ENCODE measurements around the gene TNRC6C. TPM values are rescaled to one million over a fixed set of nuclear protein-coding genes. Genes with fewer than 3 reads are reported as not detected.

TNRC6C gene
- total RNA-seq, 1 experiment from 2014 or later, result 2.7 TPM

DNA sequence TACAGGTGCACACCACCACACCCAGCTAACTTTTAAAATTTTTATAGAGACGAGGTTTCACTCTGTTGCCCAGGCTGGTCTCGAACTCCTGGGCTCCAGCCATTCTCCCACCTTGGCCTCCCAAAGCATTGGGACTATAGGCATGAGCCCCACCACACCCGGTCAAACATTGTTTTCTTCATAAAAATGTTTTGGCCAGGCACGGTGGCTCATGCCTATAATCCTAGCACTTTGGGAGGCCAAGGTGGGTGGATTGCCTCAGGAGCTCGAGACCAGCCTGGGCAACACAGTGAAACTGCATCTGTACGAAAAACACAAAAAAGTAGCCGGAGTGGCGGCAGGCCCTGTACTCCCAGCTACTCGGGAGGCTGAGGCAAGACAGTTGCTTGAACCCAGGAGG lies 157.9 kb downstream of the TNRC6C start:
- DNase-seq (ENCODE audit: low spot score), result no peak
- in situ Hi-C loops (cut with HindIII; ENCODE audit: low sequenced_read_pairs), result no loop called here

DNA sequence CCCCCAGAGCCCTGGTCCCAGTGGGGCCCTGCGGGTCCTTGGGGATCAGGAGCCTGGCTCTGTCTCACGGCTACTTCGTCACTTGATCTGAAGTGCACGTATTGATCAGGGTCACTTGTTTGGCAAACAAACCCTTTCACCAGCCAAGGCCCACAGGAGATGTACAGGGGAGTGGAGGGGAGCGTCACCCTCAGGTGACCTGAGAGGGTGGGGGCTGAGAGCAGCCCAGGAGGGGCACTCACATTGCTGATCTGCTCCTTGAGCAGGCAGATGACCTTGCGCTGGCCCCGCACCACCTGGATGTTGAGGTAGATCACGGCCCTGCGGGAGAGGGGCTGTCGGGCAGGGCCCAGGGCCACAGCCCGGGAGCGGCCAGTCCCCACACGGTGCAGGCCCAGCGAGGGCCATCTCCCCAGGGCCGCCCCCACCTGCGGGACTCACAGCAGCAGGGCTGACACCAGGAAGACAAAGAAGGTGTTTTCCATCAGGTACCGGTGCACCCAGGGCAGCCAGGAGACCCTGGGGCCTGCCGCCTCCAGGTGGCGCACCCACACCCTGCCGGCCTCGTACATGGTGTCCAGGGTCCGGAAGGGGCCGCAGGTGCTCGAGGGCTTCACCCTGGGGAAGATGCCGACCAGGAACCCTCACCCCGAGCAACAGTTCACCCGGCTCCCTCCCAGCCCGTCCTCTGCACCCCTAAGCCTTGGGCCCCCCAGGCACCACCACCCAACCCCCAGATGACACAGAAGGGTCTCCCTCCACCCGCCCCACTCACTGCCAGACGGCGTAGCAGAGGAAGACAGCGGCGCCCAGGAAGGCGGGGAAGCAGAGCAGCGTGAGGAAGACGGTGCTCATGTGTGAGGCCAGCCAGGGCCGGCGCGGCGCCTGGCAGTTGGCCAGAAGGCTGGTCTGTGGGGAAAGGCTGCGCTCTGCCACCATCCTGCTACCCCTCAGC lies 158.8 kb downstream of the TNRC6C start:
- no peak for DNase-seq (ENCODE audit: low spot score)
- in situ Hi-C loops (cut with HindIII; ENCODE audit: low sequenced_read_pairs), result no loop called here

DNA sequence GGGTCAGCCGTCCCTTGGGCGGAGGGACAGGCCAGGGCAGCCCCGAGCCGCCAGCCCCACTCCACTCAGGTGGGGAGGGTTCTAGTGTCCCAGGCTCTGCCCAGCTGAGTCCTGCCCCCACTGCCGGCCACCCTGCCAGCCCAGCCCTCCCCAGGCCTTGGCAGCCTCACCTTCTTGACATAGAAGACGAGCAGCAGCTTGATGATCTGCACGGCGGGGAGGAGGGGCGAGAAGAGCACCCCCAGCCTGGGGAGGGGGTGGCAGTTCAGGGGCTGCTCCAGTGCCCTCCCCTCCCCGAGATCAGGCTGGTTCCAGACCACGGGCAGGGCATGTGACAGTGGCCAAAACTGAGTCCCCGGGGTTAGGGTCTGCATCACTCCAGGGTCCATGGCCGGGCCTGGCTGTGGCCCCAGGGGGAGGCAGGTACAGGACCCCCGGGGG lies 160.3 kb downstream of the TNRC6C start:
- DNase-seq (ENCODE audit: low spot score), result no peak
- in situ Hi-C loops (cut with HindIII; ENCODE audit: low sequenced_read_pairs), result no loop called here

DNA sequence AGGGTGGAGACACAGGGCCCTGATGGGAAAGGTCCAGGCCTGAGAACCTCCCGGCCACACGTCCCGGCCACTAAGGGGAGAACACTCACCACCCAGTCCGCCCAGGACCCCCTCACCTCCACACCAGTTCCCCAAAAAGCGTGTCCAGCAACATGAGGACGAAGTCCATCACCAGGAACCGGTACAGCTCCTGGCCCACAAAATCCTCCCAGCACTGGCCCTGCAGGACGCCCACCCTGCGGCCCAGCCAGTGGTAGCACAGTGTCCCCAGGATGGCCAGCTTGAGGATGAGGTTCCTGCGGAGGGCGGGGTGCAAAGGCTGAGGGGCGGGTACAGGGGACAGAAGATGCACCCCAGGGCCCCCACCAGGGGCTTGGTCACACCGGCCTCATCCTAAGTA lies 162.0 kb downstream of the TNRC6C start:
- DNase-seq (ENCODE audit: low spot score), result no peak
- in situ Hi-C loops (cut with HindIII; ENCODE audit: low sequenced_read_pairs), result no loop called here

DNA sequence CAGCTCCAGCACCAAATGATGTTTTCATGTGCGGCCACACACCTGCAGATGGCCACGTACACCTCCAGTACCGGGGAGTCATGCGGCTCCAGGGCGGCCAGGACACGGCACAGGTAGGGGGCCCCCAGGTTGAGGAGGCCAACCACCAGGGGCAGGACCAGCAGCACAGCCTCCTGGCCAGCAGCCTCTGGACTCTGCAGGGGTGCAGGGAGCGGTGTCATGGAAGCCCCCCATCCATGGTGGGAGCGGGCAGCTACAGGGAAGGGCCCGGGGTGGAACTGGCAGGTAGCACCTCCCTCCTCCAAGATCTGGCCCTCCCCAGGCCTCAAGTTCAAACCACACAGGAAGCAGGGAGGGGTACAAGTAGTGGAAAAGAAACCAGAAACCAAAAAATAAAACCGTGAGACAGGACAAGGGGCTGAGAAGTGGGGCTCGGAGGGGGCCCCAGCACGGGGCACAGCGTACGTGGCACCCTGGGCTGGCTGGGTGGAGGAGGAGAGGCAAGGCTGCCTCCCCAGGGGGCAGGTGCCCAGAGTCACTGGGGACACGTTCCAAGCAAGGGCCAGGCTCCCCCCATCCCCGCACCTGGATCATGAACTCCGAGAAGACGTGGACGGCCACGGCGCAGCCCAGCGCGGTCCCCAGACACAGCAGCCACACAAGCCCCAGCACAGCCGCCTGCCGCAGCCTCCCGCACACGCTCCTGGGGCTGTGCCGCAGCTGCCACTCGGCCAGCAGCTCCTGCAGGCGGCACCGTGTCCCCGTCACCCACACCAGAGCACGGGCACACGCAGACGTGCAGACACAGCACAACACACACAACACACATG lies 162.7 kb downstream of the TNRC6C start:
- in situ Hi-C loops (cut with HindIII; ENCODE audit: low sequenced_read_pairs), result no loop called here
- DNase-seq (ENCODE audit: low spot score), result no peak

DNA sequence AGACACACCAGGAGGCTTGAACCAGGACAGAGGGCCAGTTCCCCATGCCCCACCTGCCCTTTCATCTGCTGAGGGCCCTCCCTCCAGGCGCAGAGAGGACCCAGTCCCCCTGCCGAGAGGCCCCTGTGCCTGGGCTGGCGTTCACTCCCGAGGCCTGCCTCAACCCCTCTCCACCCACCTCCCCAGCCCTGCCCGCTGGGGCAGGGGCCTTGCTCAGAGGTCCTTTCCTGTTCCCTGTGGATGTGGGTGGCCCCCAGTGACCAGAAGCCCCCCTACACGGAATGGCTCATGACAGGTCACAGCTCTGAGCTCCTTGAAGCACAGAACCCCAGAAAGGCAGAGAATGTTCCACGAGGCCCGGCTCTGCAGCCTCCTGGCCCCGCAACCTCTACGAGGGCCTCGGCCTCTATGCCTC lies 163.3 kb downstream of the TNRC6C start:
- in situ Hi-C loops (cut with HindIII; ENCODE audit: low sequenced_read_pairs), result no loop called here
- no peak for DNase-seq (ENCODE audit: low spot score)

DNA sequence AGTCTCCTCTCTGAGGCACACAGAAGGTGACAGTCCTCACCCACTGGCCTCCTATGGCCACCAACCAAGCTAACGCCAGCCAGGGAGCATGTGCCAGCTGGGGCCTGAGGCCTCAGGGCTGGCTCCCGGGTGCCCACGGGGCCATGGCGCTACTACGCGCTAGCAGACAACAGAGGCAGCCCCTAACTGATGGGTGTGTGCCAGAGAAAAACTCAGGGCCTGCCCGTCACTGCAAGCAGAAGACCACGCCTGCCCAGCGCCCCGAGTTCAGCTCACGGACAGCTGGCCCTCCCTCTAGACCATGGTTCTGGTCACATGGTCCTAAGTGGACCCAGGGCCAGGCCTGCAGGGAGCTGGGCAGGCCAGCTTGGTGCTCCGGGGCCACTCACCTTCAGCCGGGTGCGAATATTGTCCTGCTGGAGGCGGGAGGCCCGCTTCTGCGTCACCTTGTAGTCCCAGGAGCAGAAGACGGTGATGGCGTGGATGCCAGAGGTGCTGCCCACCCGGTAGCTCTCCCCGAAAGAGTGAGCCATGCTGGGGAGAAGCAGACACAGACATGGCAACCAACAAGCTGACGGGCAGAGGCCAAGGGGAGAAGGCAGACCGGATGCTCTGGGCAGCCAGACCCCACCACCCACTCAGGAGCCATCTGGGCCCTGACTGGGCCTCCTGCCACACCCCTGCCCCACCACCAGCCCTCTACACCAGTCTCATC lies 163.9 kb downstream of the TNRC6C start:
- no peak for DNase-seq (ENCODE audit: low spot score)
- in situ Hi-C loops (cut with HindIII; ENCODE audit: low sequenced_read_pairs), result no loop called here

DNA sequence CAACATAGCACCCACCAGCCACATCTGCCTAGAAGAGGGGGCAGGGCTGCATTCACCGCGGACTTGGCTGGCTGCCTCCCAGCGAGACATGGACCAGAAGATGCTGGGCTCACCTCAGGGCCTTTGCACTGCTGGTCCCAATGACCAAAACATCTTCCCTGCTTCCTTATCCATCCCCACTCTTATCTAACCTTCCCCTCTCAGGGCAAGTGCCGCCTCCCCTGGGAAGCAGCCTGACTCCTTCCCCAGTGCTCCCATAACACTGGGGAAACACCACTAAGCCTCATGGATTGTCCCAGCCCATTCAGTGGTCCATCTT lies 164.4 kb downstream of the TNRC6C start:
- DNase-seq (ENCODE audit: low spot score), result no peak
- in situ Hi-C loops (cut with HindIII; ENCODE audit: low sequenced_read_pairs), result no loop called here

DNA sequence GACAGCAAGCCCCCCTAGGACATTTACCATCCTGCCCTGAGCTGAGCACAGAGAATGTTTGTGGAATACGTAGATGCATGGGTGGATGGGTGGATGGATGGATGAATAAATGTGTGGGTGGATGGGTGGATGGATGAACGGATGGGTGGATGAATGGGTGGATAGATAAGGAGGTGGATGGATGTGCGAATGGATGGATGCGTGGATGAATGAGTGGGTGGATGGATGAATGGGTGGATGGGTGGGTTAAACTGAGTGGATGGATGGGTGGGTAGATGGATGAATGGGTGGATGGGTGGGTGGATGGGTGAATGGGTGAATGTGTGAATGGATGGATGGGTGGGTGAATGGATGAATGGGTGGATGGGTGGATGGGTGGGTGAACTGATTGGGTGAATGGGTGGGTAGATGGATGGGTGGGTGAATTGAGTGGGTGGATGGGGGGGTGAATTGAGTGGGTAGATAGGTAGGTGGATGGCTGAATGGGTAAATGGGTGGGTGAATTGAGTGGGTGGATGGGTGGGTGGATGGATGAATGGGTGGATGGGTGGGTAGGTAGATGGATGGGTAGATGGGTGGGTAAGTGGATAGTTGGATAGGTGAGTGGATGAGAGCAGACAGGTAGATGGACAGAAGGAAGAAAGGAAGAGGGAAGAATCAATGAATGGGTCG lies 164.9 kb downstream of the TNRC6C start:
- in situ Hi-C loops (cut with HindIII; ENCODE audit: low sequenced_read_pairs), result no loop called here
- DNase-seq (ENCODE audit: low spot score), result no peak

DNA sequence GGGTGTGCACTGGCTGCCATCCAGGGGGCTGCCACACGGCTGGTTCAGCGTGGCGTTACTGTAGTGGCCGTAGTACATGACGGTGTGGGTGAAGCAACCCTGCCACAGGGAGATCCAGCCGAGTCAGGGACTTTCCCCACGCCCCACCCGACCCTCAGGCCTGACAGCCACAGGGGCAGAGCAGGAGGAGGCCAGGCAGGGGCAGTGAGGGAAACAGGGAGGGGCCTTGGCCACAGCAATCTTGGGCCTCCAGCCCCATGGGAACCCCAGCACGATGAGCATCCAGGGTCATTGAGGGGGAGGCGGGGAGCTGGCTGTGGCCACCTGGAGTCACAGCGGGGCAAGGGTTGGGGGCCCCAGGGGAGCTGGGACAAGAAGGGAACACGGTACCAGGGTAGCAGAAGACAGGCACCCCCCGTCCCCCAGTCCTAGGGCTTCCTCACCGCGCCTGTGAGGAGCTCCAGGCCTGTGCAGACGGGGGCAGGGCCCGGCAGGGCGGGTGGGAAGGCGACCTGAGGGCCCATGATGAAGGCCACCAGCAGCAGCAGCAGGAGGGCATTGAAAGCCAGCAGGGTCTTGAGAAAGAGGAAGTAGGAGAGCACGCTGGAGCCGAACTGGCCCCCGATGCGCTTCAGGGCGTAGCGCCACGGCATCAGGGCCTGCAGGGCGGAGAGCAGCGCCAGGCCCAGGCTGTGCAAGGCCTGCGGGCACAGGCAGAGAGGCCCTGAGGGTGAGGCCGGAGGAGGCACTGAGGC lies 165.8 kb downstream of the TNRC6C start:
- no peak for DNase-seq (ENCODE audit: low spot score)
- in situ Hi-C loops (cut with HindIII; ENCODE audit: low sequenced_read_pairs), result no loop called here

DNA sequence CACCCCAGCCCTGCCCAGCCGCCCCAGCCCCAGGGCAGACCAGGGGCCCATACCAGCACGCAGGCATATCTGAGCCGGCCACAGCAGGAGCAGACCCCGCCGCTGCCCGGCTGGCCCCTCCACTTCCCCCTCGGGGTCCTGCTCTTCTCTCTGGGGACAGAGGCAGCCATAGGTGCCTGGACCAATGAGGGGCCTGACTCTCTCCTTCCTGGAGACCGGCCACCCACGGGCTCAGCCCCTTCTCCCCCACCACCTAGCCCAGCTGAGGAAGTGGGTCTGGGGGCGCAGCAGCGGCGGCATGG lies 166.3 kb downstream of the TNRC6C start:
- DNase-seq (ENCODE audit: low spot score), result no peak
- in situ Hi-C loops (cut with HindIII; ENCODE audit: low sequenced_read_pairs), result no loop called here

DNA sequence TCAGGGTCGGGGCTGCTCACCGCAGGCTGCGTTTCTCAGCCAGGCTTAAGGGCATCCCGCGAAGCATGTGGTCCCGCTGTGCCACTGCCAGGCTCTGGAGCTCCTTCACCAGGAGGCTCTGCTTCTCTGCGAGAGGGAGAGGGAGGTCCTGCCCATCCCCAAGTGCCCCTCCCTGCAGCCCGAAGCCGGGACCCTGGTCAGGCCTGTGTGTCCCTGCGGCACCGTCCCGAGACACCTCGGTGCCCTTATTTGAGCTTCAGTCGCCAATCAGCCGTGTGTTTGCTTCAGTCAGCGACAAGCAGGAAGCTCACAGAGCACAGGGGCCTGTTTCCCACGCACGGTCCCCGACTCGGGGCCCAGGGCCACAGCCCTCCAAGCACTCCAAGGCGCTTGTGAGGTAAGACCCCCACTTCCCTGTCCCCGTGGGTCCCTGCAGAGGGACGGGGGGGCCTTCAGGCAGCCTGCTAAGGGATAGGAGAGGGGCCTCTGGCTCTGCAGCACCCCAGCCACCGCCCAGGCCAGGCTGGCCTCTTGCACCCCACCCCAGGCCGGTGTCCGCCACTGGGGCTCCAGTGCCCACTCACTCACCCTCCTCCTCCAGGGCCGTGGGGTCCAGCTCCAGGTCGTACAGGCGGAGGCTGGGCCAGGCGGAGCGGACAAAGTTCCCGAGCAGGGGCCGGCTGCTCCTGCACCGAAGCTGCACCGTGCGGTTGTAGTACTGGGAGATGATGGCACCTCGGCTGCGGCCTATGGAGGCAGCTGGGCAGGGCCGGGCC lies 166.8 kb downstream of the TNRC6C start:
- in situ Hi-C loops (cut with HindIII; ENCODE audit: low sequenced_read_pairs), result no loop called here
- DNase-seq (ENCODE audit: low spot score), result no peak

DNA sequence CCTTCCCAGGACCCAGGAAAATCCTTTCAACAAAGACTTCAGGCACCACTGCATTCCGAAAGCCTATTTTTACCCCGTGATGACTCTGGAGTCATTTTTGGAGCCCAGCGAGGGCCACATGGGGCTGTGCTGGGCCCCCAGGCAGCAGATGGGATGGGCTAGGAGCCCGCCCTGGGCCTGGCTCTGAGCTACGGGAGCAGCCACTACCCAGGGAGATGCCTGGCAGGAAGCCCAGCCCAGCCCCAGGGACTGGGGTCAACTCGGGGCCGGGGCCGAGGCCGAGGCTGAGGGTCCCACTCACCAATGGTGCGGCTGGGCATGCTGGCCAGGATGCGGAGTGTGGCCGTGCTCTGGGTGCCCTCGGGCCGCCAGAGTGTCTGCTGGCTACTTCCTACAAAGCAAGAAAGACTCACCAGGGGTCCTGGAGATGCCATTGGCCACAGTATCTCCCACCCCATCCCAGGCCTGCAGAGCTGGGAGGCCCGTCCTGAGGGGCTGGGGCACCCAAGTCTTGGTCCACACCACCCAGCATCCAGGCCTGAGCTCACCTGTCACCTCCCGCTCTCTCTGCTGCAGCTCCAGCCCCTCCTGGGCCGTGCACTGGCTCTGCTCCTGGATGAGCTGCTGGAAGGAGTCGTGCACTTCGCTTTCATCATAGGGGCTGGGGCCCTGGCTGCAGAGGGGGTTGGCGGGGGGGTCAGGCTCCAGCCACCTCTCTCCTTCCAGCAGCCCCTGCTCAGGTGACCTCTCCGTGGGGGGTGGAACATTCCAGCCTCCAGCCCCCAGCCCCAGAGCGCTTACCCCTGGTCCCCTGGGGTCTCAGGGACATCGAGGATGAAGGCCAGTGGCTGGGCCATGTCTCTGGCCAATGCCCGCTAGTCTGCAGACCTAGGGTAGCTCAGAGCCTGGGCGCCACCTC lies 167.7 kb downstream of the TNRC6C start:
- DNase-seq (ENCODE audit: low spot score), result no peak
- in situ Hi-C loops (cut with HindIII; ENCODE audit: low sequenced_read_pairs), result no loop called here

DNA sequence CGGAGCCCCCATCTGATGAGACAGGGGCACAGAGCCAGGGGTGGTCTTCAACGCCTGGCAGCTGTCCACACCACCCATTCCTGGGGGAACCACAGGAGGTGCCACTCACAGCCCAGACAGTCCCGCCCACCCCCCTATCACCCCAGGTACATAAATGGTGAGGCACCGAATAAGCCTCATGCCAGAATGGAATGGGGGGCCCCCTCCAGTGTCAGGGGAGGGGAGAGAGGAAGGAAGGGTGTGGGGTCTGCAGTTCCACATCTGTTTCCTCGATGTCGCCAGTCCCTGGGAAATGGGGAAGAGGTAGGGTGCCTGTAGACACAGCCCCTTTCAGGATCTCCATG lies 168.4 kb downstream of the TNRC6C start:
- no peak for DNase-seq (ENCODE audit: low spot score)
- in situ Hi-C loops (cut with HindIII; ENCODE audit: low sequenced_read_pairs), result no loop called here

DNA sequence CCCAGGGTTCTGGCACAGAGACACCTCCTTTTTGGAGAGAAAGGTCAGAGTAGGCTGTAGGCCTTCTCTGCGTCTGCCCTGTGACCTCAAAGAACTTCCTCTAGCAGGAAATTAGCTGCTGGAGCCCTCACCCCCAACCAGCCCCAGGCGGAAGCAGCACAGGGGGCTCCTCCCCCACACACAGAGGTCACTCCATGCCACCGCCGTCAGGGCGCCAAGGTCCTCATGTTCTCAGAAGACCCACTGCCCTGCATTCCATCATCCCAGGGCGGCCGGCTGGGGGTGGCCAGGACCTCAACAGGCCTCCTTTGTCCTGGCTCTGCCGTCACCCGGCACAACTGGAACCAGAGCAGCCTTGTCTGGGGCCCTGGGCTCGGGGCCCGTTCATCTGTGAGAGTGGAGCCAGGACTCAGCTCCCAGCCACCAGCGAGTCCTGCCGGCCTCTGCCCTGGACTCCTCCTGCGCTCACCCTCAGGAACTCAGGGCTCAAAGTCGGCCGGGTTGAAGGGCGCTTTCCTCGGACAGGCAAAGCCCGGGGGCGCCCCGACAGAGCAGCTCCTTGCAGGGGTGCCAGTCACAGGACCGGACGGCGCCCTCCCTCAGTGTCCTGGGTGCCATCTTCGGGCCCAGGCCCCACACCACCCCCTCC lies 168.9 kb downstream of the TNRC6C start:
- in situ Hi-C loops (cut with HindIII; ENCODE audit: low sequenced_read_pairs), result no loop called here

DNA sequence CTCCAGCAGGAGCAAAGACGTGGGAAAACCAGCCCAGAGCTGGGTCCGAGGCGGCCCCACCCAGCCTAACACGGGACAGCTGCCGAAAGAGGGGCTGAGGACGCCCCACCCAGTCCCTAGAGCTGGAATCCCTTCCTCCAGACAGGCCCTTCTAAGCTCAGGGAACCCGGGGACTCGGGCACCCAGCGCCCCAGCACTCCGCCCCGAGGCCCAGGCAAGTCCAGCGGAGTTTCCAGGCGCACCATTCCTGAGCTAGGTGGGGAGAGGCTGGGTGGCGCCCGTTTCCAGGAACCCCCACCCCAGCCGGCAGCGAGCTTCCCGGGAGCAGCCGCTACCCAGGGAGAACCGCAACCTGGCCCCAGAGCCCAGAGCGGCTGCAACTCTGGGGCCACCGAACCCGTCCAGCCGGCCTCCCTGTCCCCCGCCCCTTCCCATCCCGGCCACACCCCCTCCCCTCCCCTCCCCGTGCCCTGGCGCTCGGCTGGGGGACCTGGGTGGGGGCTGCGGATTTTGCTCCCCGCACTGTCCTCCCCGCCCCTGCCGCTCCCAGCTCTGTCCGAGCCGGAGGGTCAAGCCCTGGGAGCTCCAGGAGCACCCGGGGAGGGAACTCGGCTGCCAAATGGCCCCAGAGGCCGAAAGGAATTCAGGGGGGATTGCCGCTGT lies 169.5 kb downstream of the TNRC6C start:
- no peak for DNase-seq (ENCODE audit: low spot score)
- in situ Hi-C loops (cut with HindIII; ENCODE audit: low sequenced_read_pairs), result no loop called here

More for the DNA sequence above, 168.9 kb downstream of the TNRC6C start:
- no peak for DNase-seq (ENCODE audit: low spot score)
